ENCODE data around the gene ROR2. TPM values are rescaled to one million over a fixed set of nuclear protein-coding genes. Genes with fewer than 3 reads are reported as not detected.

The ROR2 gene
- total RNA-seq, 1 experiment from 2014 or later: 5.9 TPM

DNA sequence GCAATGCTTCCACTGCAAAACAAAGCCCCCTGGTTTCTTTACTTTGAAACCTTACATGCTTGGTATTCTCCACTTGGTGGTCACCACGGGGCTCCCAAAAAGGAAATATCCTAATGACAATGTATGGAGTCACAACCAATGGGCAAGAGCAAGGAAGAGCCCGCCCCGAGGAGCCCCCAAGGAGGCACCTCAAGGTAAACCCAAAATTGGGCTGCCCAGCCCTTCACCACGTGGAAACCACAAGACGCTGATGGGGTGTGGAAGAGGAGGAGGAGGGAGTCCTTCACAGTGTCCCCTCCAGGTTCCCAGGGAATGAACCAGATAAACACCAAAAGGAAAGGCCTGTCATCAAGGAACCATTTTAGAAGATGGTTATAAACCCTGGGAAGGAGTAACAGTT, 3.8 kb downstream of the ROR2 start:
- Histone ChIP-seq H3K4me1 (ENCODE audit: control insufficient read depth, insufficient read depth, low read length) (peaks cover 4% of the 10 kb centered on the region; the same call in 1 of the 2 replicates), H3K4me3 (ENCODE audit: low read depth in 2 of 2, low read length in 2 of 2) (no peak overlapping the region), H3K9me3 (ENCODE audit: control insufficient read depth, insufficient read depth, low read depth, low read length) (no peaks in the 10 kb centered on the region), H3K27me3 (ENCODE audit: control insufficient read depth, insufficient read depth, low read length) (peaks cover 4% of the 10 kb centered on the region; the same call in 1 of the 2 replicates), H3K27ac (ENCODE audit: low read length) (no peak overlapping the region), H3K36me3 (ENCODE audit: control insufficient read depth, insufficient read depth, low read length) (peaks cover 3% of the 10 kb centered on the region; the same call in 1 of the 2 replicates)
- ChIA-PET POLR2A (no interaction called here), CTCF (no interaction called here)
- no TSS peak for BruUV-seq (replicated peaks)
- DNase-seq (ENCODE audit: low read depth, low spot score) (no peak), ATAC-seq (no peak)
- TF ChIP-seq, protein P1, sequence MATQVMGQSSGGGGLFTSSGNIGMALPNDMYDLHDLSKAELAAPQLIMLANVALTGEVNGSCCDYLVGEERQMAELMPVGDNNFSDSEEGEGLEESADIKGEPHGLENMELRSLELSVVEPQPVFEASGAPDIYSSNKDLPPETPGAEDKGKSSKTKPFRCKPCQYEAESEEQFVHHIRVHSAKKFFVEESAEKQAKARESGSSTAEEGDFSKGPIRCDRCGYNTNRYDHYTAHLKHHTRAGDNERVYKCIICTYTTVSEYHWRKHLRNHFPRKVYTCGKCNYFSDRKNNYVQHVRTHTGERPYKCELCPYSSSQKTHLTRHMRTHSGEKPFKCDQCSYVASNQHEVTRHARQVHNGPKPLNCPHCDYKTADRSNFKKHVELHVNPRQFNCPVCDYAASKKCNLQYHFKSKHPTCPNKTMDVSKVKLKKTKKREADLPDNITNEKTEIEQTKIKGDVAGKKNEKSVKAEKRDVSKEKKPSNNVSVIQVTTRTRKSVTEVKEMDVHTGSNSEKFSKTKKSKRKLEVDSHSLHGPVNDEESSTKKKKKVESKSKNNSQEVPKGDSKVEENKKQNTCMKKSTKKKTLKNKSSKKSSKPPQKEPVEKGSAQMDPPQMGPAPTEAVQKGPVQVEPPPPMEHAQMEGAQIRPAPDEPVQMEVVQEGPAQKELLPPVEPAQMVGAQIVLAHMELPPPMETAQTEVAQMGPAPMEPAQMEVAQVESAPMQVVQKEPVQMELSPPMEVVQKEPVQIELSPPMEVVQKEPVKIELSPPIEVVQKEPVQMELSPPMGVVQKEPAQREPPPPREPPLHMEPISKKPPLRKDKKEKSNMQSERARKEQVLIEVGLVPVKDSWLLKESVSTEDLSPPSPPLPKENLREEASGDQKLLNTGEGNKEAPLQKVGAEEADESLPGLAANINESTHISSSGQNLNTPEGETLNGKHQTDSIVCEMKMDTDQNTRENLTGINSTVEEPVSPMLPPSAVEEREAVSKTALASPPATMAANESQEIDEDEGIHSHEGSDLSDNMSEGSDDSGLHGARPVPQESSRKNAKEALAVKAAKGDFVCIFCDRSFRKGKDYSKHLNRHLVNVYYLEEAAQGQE (IDR thresholded peaks at IDR 0.05; ENCODE audit: insufficient read depth in 1 of 2, low read depth in 2 of 2, low read length in 1 of 2): no peak
- TF ChIP-seq TCF7L2 (IDR thresholded peaks at IDR 0.05; ENCODE audit: low read depth, low read length) (no peak), POLR2AphosphoS5 (IDR thresholded peaks at IDR 0.05; ENCODE audit: low read depth, low read length) (no peak), SIN3A (IDR thresholded peaks at IDR 0.05; ENCODE audit: borderline replicate concordance, insufficient read depth, low read depth, low read length) (no peak)
- TF ChIP-seq, protein P2, sequence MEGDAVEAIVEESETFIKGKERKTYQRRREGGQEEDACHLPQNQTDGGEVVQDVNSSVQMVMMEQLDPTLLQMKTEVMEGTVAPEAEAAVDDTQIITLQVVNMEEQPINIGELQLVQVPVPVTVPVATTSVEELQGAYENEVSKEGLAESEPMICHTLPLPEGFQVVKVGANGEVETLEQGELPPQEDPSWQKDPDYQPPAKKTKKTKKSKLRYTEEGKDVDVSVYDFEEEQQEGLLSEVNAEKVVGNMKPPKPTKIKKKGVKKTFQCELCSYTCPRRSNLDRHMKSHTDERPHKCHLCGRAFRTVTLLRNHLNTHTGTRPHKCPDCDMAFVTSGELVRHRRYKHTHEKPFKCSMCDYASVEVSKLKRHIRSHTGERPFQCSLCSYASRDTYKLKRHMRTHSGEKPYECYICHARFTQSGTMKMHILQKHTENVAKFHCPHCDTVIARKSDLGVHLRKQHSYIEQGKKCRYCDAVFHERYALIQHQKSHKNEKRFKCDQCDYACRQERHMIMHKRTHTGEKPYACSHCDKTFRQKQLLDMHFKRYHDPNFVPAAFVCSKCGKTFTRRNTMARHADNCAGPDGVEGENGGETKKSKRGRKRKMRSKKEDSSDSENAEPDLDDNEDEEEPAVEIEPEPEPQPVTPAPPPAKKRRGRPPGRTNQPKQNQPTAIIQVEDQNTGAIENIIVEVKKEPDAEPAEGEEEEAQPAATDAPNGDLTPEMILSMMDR (IDR thresholded peaks at IDR 0.05): no peak
- intact Hi-C loops (cut with micrococcal nuclease; ENCODE audit: unreplicated experiment) (no loop called here), in situ Hi-C loops (cut with HindIII; ENCODE audit: low pct_unique_long_range_greater_than_20kb, low sequenced_read_pairs) (no loop called here)

GRCh38 chr9:91945277-91946085, 4.5 kb downstream of the ROR2 start:
- H3K36me3 ChIP-seq (ENCODE audit: control insufficient read depth, insufficient read depth, low read length): peaks cover 3% of the 10 kb centered on the region; the same call in 1 of the 2 replicates
- in situ Hi-C loops (cut with HindIII; ENCODE audit: low pct_unique_long_range_greater_than_20kb, low sequenced_read_pairs) (no loop called here), intact Hi-C loops (cut with micrococcal nuclease; ENCODE audit: unreplicated experiment) (no loop called here)
- CTCF ChIA-PET: no interaction called here
- H3K4me3 ChIP-seq (ENCODE audit: low read depth in 2 of 2, low read length in 2 of 2): no peak overlapping the region
- BruUV-seq (replicated peaks): no TSS peak
- no peak overlapping the region for H3K27ac ChIP-seq (ENCODE audit: low read length)
- ATAC-seq (no peak), DNase-seq (ENCODE audit: low read depth, low spot score) (no peak)
- POLR2A ChIA-PET: no interaction called here
- peaks cover 4% of the 10 kb centered on the region; the same call in 1 of the 2 replicates for H3K4me1 ChIP-seq (ENCODE audit: control insufficient read depth, insufficient read depth, low read length)
- no peaks in the 10 kb centered on the region for H3K9me3 ChIP-seq (ENCODE audit: control insufficient read depth, insufficient read depth, low read depth, low read length)
- 0 out of 2 replicates have a peak, but pooled peaks cover 2% of the 10 kb centered on the region for H3K27me3 ChIP-seq (ENCODE audit: control insufficient read depth, insufficient read depth, low read length)
- TF ChIP-seq SIN3A (IDR thresholded peaks at IDR 0.05; ENCODE audit: borderline replicate concordance, insufficient read depth, low read depth, low read length) (no peak), TCF7L2 (IDR thresholded peaks at IDR 0.05; ENCODE audit: low read depth, low read length) (no peak), POLR2AphosphoS5 (IDR thresholded peaks at IDR 0.05; ENCODE audit: low read depth, low read length) (no peak)
- TF ChIP-seq, protein P1 (IDR thresholded peaks at IDR 0.05; ENCODE audit: insufficient read depth in 1 of 2, low read depth in 2 of 2, low read length in 1 of 2): no peak
- TF ChIP-seq, protein P2 (IDR thresholded peaks at IDR 0.05): no peak

All from Panc1 (cell line).